ENCODE data around the gene SEPTIN11. TPM values are rescaled to one million over a fixed set of nuclear protein-coding genes. Genes with fewer than 3 reads are reported as not detected.

Gene SEPTIN11
- polyA plus RNA-seq, 3 donors = 3.2 to 14.8 (median 8.8) TPM

- Histone ChIP-seq H3K27me3 (ENCODE audit: control insufficient read depth in 2 of 2, insufficient read depth in 2 of 2, low read length in 2 of 2) (peaks cover 9 to 11% of the 10 kb centered on the region in 2 donors), H3K4me1 (ENCODE audit: control insufficient read depth in 1 of 2, insufficient read depth in 2 of 2, low read length in 2 of 2) (no peaks in the 10 kb centered on the region), H3K27ac (ENCODE audit: low read depth in 1 of 2, low read length in 2 of 2) (no peak overlapping the region), H3K4me2 (replicated peaks; ENCODE audit: extremely low read depth, low read length, poor library complexity, severe bottlenecking) (no peak overlapping the region), H3K9ac (ENCODE audit: insufficient read depth, low read length, poor library complexity, severe bottlenecking) (no peak overlapping the region), H3K4me3 (replicated peaks in 1 of 3; ENCODE audit: low read depth in 2 of 3, low read length in 3 of 3) (no peak overlapping the region), H2AFZ (ENCODE audit: insufficient read depth, low read depth, low read length, poor library complexity, severe bottlenecking) (no peak overlapping the region), H4K20me1 (ENCODE audit: insufficient read depth, low read length) (no peaks in the 10 kb centered on the region), H3K79me2 (ENCODE audit: insufficient read depth, low read length) (no peaks in the 10 kb centered on the region), H3K9me3 (replicated peaks in 1 of 2; ENCODE audit: control insufficient read depth in 1 of 2, insufficient read depth in 1 of 2, low read length in 2 of 2) (peaks cover 0 to 12% of the 10 kb centered on the region in 2 donors), H3K36me3 (replicated peaks in 1 of 2; ENCODE audit: control insufficient read depth in 1 of 2, insufficient read depth in 2 of 2, low read length in 2 of 2) (no peaks in the 10 kb centered on the region)
- H3K4me1 Mint-ChIP-seq = no peaks in the 10 kb centered on the region
- H3K4me3 Mint-ChIP-seq = no peak overlapping the region
- WGBS (ENCODE audit: insufficient coverage) = 100% methylated on average over 2 of the region's 4 CpGs
- H3K27me3 Mint-ChIP-seq (ENCODE audit: low read depth in 3 of 3) = peaks cover 8 to 10% (median 8%) of the 10 kb centered on the region in 3 donors
- H3K36me3 Mint-ChIP-seq = no peaks in the 10 kb centered on the region
- peaks cover 0 to 14% (median 6%) of the 10 kb centered on the region in 7 donors for H3K9me3 Mint-ChIP-seq
- DNase-seq = no peak
- TF ChIP-seq CTCF (IDR thresholded peaks at IDR 0.05) = no peak
- intact Hi-C loops (cut with micrococcal nuclease) = no loop called here
- no peak overlapping the region for H3K27ac Mint-ChIP-seq
Observed at GRCh38 chr4:76904646-76905190, 44.8 kb upstream of the SEPTIN11 start.

GRCh38 chr4:76905521-76905920 lies 44.0 kb upstream of the SEPTIN11 start:
- 87% methylated on average over 1 of the region's 1 CpG for WGBS (ENCODE audit: insufficient coverage)
- Histone ChIP-seq H3K36me3 (replicated peaks in 1 of 2; ENCODE audit: control insufficient read depth in 1 of 2, insufficient read depth in 2 of 2, low read length in 2 of 2) (no peaks in the 10 kb centered on the region), H3K79me2 (ENCODE audit: insufficient read depth, low read length) (no peaks in the 10 kb centered on the region), H3K27me3 (ENCODE audit: control insufficient read depth in 2 of 2, insufficient read depth in 2 of 2, low read length in 2 of 2) (peaks cover 3 to 4% of the 10 kb centered on the region in 2 donors), H3K9ac (ENCODE audit: insufficient read depth, low read length, poor library complexity, severe bottlenecking) (no peak overlapping the region), H4K20me1 (ENCODE audit: insufficient read depth, low read length) (no peaks in the 10 kb centered on the region), H3K9me3 (replicated peaks in 1 of 2; ENCODE audit: control insufficient read depth in 1 of 2, insufficient read depth in 1 of 2, low read length in 2 of 2) (peaks cover 0 to 12% of the 10 kb centered on the region in 2 donors), H3K4me1 (ENCODE audit: control insufficient read depth in 1 of 2, insufficient read depth in 2 of 2, low read length in 2 of 2) (no peaks in the 10 kb centered on the region), H3K27ac (ENCODE audit: low read depth in 1 of 2, low read length in 2 of 2) (no peak overlapping the region), H2AFZ (ENCODE audit: insufficient read depth, low read depth, low read length, poor library complexity, severe bottlenecking) (no peak overlapping the region), H3K4me3 (replicated peaks in 1 of 3; ENCODE audit: low read depth in 2 of 3, low read length in 3 of 3) (no peak overlapping the region), H3K4me2 (replicated peaks; ENCODE audit: extremely low read depth, low read length, poor library complexity, severe bottlenecking) (no peak overlapping the region)
- Mint-ChIP-seq H3K27ac (no peak overlapping the region), H3K4me3 (no peak overlapping the region), H3K4me1 (no peaks in the 10 kb centered on the region), H3K9me3 (peaks cover 0 to 9% (median 6%) of the 10 kb centered on the region in 7 donors), H3K36me3 (no peaks in the 10 kb centered on the region), H3K27me3 (ENCODE audit: low read depth in 3 of 3) (peaks cover under 1 to 3% (median under 1%) of the 10 kb centered on the region in 3 donors)
- no peak for DNase-seq
- TF ChIP-seq CTCF (IDR thresholded peaks at IDR 0.05) = no peak
- intact Hi-C loops (cut with micrococcal nuclease) = no loop called here
